ENCODE results near the gene BGN.
A peak's percentile ranks its signal among the peaks of the same experiment; 100 is the strongest.

The BGN gene

DNA sequence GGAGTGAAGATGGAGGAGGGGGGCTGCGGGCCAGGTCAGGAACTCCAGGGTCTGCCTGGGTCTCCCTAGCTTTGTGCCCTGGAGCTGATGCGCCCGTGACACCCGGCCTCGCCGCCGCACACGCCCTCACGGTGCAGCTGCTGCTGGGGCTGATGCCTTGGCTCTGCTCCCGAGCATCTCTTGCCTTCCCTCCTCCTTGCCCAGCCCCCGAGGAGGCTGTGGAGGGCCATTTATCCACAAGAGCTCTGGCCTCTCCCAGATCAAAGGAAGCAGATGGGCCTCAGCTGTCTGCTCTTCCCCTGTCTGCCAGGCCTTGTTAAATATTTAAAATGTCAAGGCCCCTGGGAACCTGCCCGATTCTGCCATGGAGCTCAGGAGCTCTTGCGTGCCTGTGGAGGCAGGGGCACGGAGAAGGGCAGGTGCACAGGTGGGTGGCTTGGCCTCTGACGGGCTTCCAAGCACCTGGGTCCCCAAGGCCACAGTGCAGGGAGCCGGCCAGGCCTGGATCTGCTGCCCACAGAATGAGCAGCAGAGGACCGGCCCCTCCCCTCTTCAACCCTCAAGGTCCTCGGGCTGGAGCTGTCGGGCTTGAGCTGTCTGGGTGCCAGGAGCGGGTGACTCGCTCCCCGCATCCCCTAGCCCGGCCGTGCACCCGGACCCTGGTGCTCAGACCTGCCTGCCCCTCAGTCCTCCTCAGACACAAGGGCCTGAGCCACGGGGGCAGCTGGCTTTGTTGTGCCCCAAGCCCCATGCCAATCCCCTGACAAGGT is 42.9 kb downstream of the BGN start:
- DNase-seq, result no peak

DNA sequence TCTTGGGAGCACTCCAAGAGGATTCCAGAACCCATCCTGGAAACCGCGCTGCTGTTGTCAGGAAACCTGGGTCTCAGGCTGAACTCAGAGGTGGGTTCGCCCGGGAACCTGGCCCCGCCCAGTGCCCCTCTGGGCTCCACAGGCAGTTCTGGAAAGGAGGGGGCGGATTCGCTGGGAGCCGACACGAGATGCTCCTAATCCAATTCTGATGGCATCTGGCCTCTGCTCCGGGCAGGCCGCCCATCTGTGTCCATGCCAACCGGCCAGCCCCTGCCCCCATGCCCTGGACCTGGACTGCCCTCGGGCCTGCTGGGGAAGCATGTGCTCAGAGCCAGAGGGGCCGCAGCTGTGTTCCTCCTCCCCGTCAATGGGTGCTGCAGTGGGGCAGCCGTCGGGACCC is 43.6 kb downstream of the BGN start:
- no peak for DNase-seq

DNA sequence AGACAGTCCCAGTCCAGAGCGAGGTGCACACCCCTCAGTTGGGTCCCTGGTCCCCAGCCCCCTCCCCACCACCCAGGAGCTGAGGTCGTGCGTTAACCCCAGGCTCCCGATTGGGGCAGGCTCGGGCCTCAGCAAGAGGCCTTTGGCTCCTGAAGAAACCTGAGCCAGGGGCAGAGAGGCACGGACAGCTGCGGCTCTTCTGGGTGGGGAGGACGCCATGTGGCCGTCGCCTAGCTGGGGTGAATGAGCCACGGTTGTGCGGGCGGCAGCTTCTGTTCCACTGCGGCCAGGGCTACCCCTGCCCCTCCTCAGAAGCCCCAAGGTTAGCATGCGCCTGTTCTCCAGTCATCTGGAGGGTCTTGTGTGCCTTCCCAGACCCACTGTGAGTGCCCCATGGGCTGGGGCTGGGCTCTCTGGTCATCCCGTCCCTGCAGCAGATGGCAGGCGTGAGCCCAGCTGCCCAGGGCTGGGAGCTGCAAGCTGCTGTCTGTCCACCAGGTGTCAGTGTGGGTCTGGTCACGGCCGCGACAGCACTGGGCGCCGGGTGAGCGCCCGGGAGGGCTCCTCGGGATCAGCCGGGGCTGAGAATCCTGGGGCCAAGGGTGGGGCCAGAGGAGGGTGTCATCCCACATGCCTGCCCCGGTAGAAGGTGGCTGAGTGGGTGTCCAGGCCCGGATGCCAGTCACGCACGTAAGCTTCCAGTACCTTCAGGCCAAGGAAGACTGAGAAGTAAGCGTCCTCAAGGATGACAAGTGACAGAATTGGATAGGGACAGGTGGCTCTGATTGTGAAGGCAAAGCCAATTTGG is 44.6 kb downstream of the BGN start:
- DNase-seq, result peak; percentile 5

DNA sequence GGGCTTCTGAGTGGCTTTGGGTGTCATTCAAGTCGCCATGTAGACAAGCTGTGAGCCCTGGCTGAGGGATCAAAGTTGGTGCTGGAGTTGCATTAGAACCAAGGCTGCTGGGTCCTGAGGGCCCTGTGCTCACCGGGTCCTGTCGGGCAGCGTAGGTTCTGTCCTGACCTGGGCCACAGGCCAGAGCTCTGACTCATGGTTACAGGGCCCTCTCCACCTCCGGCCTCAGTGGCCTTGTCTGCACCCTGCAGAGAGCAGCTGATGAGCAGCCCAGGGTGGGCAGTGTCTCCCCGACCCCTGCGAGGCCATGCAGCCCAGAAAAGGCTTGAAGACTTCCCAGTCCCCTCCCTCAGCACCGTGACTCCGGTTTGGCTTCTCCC is 45.2 kb downstream of the BGN start:
- DNase-seq, result no peak

DNA sequence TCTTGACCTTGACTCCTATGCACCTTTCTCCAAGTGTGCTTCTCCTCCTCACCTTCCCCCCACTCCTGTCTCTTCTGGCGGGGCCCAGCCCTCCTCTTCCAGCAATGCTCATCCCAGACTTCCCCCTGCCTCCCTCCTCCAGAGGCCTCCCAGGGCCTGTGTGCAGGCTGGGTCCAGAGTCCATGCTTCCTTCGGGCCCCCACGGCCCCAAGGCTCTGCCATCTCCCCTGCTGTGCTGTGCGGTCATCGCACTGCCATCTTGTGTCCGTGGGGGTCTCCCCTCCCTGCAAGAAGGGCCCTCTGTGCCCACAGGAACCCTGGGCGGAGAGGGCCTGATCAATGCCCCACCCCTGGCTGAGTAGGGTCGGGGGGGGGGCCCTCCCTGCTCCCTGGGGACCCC is 49.9 kb downstream of the BGN start:
- DNase-seq, result no peak

DNA sequence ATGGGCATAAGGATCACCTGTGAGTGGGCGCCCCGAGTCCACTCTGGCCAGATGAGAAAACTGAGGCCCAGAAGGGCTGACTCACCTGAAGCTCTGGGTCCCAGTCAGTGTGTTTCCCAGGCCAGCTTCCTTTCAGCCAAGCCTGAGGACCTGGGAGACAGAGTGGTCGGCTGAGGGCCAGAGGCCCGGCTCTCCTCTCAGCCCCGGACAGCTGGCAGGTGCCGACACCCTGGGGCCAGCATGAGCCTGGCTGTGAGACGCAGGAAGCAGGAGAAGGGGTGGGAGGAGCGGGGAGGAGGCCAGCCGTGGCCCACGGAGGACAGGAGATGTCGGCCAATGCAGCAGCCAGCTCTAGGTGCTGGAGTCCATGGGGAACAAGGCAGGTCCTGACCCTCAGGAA is 51.6 kb downstream of the BGN start:
- no peak for DNase-seq

DNA sequence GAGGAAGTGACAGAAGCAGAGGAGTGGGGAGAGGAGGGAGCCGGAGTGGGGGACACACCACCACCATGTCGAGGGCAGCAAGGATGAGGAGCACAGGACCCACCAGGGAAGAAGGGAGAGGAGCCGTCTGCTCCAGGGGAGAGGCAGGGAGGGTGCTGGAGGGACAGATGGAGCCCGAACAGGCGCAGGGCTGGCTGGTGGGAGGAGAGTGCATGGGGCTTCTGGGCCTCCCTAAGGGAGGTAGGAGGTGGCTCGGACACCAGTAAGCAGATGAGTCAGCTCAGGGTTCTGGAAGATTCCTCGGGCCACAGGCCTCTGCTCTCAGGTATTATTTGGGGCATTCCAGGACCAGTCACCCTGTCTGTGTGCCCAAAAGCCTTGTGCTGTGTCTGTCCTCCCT is 52.4 kb downstream of the BGN start:
- no peak for DNase-seq

DNA sequence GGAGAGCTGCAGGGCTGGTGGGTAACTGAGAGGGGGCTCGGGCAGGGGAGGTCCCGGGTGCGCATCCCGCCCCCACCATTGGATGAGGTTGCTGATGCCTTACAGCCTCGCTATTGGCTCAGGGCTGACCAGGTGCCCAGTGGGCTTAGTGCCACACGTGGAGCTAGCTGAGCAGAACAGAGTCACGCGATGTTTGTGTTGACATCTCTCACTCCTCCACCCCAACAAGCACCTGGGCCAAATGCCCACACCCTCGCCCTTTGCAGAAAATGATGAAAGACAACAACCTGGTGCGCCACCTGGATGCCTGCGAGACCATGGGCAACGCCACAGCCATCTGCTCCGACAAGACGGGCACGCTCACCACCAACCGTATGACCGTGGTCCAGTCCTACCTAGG is 54.5 kb downstream of the BGN start:
- no peak for DNase-seq

DNA sequence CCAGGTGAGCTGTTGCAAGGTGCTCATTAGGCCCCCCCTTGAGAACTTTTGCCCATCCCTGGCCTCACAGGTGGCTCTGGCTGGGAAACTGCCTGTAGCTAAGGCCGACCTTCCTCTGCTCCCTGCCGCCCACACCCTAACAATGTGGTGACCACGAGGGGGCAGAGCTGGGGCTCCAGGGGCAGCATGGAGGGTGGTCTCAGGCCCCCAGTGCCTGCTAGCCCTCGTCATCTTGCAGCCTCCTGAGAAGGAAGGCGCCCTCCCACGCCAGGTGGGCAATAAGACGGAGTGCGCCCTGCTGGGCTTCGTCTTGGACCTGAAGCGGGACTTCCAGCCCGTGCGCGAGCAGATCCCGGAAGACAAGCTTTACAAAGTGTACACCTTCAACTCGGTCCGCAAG is 55.0 kb downstream of the BGN start:
- DNase-seq, result no peak

DNA sequence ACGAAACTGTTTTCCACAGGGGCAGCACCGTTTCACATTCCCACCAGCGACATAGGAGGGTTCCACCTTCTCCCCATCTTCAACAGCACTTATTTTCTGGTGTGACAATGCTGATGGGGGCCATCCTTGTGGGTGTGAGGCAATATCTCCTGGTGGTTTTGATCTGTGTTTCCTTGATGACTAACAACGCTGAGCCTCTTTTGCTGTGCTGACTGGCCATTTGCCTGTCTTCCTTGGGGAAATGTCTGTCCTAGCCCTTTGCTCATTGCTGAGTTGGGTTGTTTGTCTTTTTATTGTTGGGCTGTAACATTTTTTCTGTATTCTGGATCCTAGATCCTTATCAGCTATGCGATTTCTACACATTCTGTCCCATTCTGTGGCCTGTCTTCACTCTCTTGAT is 56.4 kb downstream of the BGN start:
- DNase-seq, result no peak

DNA sequence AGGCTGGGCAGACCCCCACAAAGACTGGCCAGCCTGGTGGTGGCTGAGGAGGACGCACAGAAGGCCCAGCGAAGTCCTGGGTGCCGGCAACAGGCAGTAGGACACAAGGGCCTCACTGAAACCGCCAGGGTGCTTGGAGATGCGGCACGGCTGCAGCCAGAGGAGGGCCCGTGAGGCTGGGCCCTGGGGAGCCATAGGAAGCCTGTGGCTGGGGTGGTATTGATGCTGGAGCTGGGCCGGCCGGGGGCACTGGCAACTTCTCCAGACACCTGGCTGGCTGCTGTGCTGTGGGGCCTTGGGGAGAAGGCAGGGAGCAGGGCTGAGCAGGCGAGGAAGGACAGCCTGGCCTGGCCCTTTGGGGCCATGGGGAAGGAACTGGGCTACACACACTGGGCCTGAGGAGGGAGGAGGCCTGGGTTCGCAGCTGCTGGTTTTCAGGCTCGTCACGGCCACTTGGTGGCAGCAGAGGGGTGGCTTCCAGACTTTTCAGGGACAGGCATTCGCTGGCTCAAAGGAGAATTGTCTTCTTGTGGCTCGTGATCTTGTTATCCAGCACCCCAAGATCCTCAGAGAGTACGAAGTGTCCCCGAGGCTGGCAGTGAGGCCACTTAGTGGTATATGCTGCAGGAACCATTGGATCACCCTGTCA is 59.9 kb downstream of the BGN start:
- DNase-seq, result peak; percentile 9

DNA sequence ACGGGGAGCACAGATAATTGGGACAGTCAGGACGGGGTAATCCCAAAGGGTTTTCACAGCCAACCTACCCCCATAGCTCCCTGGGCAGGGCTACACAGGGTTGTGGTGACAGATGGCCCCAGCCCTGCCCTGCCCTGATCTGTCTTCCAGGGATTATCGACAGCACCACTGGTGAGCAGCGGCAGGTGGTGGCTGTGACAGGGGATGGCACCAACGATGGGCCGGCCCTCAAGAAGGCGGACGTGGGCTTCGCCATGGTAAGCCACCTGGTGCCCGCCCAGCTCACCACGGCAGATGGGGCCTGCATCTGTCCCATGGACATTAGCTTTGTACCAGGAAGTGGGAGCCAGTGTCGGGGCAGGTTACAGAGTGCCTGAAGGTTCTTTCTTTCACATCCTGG is 62.0 kb downstream of the BGN start:
- DNase-seq, result no peak

DNA sequence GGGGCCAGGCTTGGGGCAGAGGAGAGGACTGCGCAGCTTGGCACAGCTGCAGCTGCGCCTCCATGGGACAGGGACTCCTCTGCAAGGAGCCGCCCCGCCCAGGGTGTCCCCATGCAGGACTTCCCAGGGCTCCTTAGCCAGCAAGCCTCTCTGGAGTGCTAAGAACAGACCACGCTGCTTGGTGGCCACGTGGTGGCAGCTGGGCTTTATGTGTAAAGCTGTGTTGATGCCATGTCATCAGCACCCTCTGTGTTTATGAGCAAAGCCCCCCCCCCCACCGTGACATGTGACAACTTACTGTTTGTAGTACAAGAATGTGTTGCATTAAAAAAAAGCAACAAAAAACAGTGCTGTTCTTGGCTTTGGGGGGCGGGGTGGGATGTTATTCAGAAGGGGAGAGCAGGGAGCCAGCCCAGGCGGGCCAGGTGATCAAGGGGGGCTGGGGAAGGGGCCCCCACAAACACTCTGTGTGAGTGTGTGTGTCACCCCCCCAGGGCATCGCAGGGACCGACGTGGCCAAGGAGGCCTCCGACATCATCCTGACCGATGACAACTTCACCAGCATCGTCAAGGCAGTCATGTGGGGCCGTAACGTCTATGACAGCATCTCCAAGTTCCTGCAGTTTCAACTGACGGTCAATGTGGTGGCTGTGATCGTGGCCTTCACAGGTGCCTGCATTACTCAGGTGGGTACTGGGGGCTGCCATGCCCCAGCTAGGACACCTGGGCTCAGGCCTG is 63.0 kb downstream of the BGN start:
- DNase-seq, result no peak
